HepG2 (cell line): ENCODE data around the gene PSRC1. TPM values are rescaled to one million over a fixed set of nuclear protein-coding genes. Genes with fewer than 3 reads are reported as not detected.

Source experiments
- ARID3A ChIP-seq: IDR thresholded peaks from 2 replicates; pipeline ENCODE4 v1.6.1; 2012; ENCODE audit warnings: low read depth, low read length, improper control_type of control experiment
- CREB1 ChIP-seq, 2 experiments: fragments of 450-650 bp in 1 of 2; IDR thresholded peaks; 2 replicates each; pipeline ENCODE4 v1.6.1; 2016 to 2017; ENCODE audit warnings: control low read depth in 1 of 2, mild to moderate bottlenecking in 1 of 2, missing compliant biosample characterization in 1 of 2, missing genetic modification characterization in 1 of 2
- NFE2L1 ChIP-seq: sonication (generic); formaldehyde crosslinking; IDR thresholded peaks from 2 replicates; pipeline ENCODE4 v1.4.0; 2020; ENCODE audit warnings: missing genetic modification reagents, mild to moderate bottlenecking, borderline replicate concordance
- RFX5 ChIP-seq: IDR thresholded peaks from 2 replicates; pipeline ENCODE4 v1.6.1; 2011; ENCODE audit warnings: low read depth, low read length, improper control_type of control experiment
- XBP1 ChIP-seq: sonication (generic); formaldehyde crosslinking; IDR thresholded peaks from 2 replicates; pipeline ENCODE4 v1.5.0; 2020; ENCODE audit warnings: missing genetic modification reagents
- ZBTB40 ChIP-seq, 2 experiments: fragments of 450-650 bp in 1 of 2; sonication (generic) in 1 of 2; formaldehyde crosslinking in 1 of 2; IDR thresholded peaks; 2 replicates each; pipeline versions ENCODE4 v1.6.1 to v1.8.0; 2016 to 2022; ENCODE audit warnings: antibody characterized with exemption in 1 of 2, mild to moderate bottlenecking in 1 of 2, missing genetic modification reagents in 1 of 2
- ZFAT ChIP-seq: sonication (generic); formaldehyde crosslinking; conservative IDR thresholded peaks from 2 replicates; pipeline ENCODE4 v1.8.1; 2023; ENCODE audit warnings: missing genetic modification reagents, inconsistent platforms
- ZNF674 ChIP-seq: sonication (generic); formaldehyde crosslinking; IDR thresholded peaks from 2 replicates; pipeline ENCODE4 v1.5.0; 2020; ENCODE audit warnings: low read depth, mild to moderate bottlenecking, missing genetic modification reagents
- ZNF839 ChIP-seq: sonication (generic); formaldehyde crosslinking; IDR thresholded peaks from 2 replicates; pipeline ENCODE4 v1.4.0; 2020; ENCODE audit warnings: missing genetic modification reagents, mild to moderate bottlenecking, borderline replicate concordance
- polyA plus RNA-seq, 8 experiments: library from polyadenylated mRNA; depleted of rRNA in 3 of 8; stranded (reverse) in 7 of 8; unstranded in 1 of 8; fragments of >200 nt; fragmentation: Illumina TruSeq in 4 of 8; extraction: Trizol in 4 of 8; gene quantifications; 2 replicates each; pipeline versions ENCODE4 v1.2.1 to v1.2.3, GENCODE V29; 2011 to 2016; ENCODE audit warnings: low read depth in 4 of 8, missing spikeins in 1 of 8, mixed read lengths in 1 of 8; ENCODE audit not compliant: insufficient read depth in 1 of 8
- total RNA-seq, 5 experiments: library from RNA; depleted of rRNA; stranded (reverse); fragments of >200 nt; fragmentation: Illumina TruSeq; extraction: Trizol; gene quantifications; 2 replicates each; pipeline ENCODE4 v1.2.3, GENCODE V29; 2016; ENCODE audit warnings: low read depth in 1 of 5
- TF ChIP-seq, protein P1 (sequence below), 2 experiments: sonication (generic) in 1 of 2; formaldehyde crosslinking in 1 of 2; IDR thresholded peaks; 2 replicates each; pipeline versions ENCODE4 v1.6.1 to v1.9.0; 2014 to 2022; ENCODE audit warnings: antibody characterized with exemption in 1 of 2, borderline replicate concordance in 1 of 2, inconsistent platforms in 1 of 2, low read depth in 1 of 2, missing genetic modification reagents in 1 of 2

Gene PSRC1
- total and polyA plus RNA-seq, 2 of the 13 experiments (the other 11 are each of a cell fraction or from before 2014, with no cell fraction given), result 28.6 to 30.3 TPM

DNA sequence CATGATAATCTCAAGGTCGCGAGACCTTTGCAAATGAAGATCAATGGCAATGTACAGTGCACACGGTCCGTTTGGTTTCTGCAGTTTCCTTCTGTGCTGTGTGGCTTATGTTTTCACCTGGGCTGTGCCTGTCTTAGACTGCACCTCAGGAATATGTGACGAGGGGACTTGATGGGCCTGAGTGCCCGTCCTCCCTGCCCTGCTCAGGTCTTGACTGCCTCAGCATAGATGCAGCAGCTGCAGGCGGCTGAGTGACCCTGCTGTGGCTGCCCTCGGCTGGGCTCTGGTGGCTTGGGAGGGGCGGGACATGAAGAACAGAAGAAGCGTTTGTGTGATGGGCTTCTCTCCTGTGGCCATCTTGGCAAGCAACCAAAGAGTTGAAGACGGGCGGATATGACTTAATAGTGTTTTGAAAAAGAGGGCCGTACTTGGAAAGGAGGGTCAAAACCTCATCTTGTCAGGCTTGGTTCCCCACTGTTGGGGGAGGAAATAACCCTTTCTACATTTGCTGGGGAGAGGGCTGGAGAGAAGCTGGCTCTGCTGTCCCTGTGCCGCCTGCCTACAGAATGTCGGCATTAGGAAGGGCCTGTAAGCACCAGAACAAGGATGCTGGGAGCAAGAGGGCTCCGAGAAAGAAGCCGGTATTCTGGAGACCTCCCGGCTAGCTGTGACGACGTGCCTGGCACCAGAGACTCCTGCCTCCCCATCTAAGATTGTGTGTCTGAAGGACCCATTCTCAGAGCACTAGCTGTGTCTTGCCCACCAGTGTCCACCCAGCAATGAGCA is 16.8 kb upstream of the PSRC1 start (continued):
- TF ChIP-seq, protein P1, sequence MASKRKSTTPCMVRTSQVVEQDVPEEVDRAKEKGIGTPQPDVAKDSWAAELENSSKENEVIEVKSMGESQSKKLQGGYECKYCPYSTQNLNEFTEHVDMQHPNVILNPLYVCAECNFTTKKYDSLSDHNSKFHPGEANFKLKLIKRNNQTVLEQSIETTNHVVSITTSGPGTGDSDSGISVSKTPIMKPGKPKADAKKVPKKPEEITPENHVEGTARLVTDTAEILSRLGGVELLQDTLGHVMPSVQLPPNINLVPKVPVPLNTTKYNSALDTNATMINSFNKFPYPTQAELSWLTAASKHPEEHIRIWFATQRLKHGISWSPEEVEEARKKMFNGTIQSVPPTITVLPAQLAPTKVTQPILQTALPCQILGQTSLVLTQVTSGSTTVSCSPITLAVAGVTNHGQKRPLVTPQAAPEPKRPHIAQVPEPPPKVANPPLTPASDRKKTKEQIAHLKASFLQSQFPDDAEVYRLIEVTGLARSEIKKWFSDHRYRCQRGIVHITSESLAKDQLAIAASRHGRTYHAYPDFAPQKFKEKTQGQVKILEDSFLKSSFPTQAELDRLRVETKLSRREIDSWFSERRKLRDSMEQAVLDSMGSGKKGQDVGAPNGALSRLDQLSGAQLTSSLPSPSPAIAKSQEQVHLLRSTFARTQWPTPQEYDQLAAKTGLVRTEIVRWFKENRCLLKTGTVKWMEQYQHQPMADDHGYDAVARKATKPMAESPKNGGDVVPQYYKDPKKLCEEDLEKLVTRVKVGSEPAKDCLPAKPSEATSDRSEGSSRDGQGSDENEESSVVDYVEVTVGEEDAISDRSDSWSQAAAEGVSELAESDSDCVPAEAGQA (IDR thresholded peaks at IDR 0.05; ENCODE audit: low read depth), result no peak
- TF ChIP-seq, protein P1 (CRISPR knock-in tag; IDR thresholded peaks at IDR 0.05; ENCODE audit: borderline replicate concordance), result no peak
- TF ChIP-seq ZBTB40 (IDR thresholded peaks at IDR 0.05), result no peak
- no peak for TF ChIP-seq ZBTB40 (CRISPR knock-in tag; IDR thresholded peaks at IDR 0.05)
- TF ChIP-seq ZFAT, result no peak
- no peak for TF ChIP-seq ARID3A
- no peak for TF ChIP-seq RFX5
- no peak for TF ChIP-seq NFE2L1 (CRISPR knock-in tag)
- TF ChIP-seq ZNF839, result no peak
- TF ChIP-seq ZNF674 (CRISPR knock-in tag), result no peak
- TF ChIP-seq XBP1 (CRISPR knock-in tag), result no peak
- no peak for TF ChIP-seq CREB1 (IDR thresholded peaks at IDR 0.05)
- no peak for TF ChIP-seq CREB1 (CRISPR knock-in tag; IDR thresholded peaks at IDR 0.05)
